Stimulated activated CD4-positive, alpha-beta T cell treated with anti-CD3 and anti-CD28 coated beads, Interleukin-1b, Interleukin-23, amount 100 ng/mL, for 4 hours (primary cell): Measurements from ENCODE around the gene MUC4.

Experiments used
- DNase-seq, 2 donors: peaks; one replicate each; pipeline ENCODE4 v3.0.0-alpha.2; 2020; ENCODE audit warnings: low read depth in 2 of 2

Gene MUC4

GRCh38 chr3:195811756-195812155, at the start of gene MUC4:
MUC4 (minus strand) TSS chr3:195811929; CDS start chr3:195811817, 112 bp downstream.
- no peak for DNase-seq

- DNase-seq: no peak
Measured at GRCh38 chr3:195860456-195860855, 48.7 kb upstream of the MUC4 start.

- DNase-seq: no peak
Measured at GRCh38 chr3:195859846-195860411, 48.2 kb upstream of the MUC4 start.

GRCh38 chr3:195859061-195859845, 47.5 kb upstream of the MUC4 start:
- DNase-seq: peak; percentile 71 to 78

GRCh38 chr3:195856410-195857084, 44.8 kb upstream of the MUC4 start:
- DNase-seq: no peak

- no peak for DNase-seq
Measured at GRCh38 chr3:195855471-195856409, 44.0 kb upstream of the MUC4 start.

GRCh38 chr3:195854628-195855294, 43.0 kb upstream of the MUC4 start:
- DNase-seq: no peak

GRCh38 chr3:195853996-195854395, 42.3 kb upstream of the MUC4 start:
- DNase-seq: no peak

GRCh38 chr3:195853036-195853435, 41.3 kb upstream of the MUC4 start:
- DNase-seq: no peak

GRCh38 chr3:195850857-195851543, 39.3 kb upstream of the MUC4 start:
- peak; percentile 63 to 88 for DNase-seq

- no peak for DNase-seq
Measured at GRCh38 chr3:195849322-195850074, 37.8 kb upstream of the MUC4 start.

- no peak for DNase-seq
Measured at GRCh38 chr3:195847055-195847950, 35.6 kb upstream of the MUC4 start.

GRCh38 chr3:195845483-195845882, 33.8 kb upstream of the MUC4 start:
- DNase-seq: no peak

GRCh38 chr3:195844671-195845218, 33.0 kb upstream of the MUC4 start:
- DNase-seq: no peak

- no peak for DNase-seq
Measured at GRCh38 chr3:195839260-195840010, 27.7 kb upstream of the MUC4 start.

- no peak for DNase-seq
Measured at GRCh38 chr3:195838714-195839113, 27.0 kb upstream of the MUC4 start.

- DNase-seq: no peak
Measured at GRCh38 chr3:195836476-195837135, 24.9 kb upstream of the MUC4 start.
